ENCODE results near the gene SNAPC4.

- no peak for TF ChIP-seq POLR2AphosphoS5 (IDR thresholded peaks at IDR 0.05)
- TF ChIP-seq, protein P1, sequence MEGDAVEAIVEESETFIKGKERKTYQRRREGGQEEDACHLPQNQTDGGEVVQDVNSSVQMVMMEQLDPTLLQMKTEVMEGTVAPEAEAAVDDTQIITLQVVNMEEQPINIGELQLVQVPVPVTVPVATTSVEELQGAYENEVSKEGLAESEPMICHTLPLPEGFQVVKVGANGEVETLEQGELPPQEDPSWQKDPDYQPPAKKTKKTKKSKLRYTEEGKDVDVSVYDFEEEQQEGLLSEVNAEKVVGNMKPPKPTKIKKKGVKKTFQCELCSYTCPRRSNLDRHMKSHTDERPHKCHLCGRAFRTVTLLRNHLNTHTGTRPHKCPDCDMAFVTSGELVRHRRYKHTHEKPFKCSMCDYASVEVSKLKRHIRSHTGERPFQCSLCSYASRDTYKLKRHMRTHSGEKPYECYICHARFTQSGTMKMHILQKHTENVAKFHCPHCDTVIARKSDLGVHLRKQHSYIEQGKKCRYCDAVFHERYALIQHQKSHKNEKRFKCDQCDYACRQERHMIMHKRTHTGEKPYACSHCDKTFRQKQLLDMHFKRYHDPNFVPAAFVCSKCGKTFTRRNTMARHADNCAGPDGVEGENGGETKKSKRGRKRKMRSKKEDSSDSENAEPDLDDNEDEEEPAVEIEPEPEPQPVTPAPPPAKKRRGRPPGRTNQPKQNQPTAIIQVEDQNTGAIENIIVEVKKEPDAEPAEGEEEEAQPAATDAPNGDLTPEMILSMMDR (IDR thresholded peaks at IDR 0.05) = no peak
- TF ChIP-seq POLR2A (IDR thresholded peaks at IDR 0.05) = no peak
- TF ChIP-seq EP300 (IDR thresholded peaks at IDR 0.05; ENCODE audit: low read depth) = no peak
Measured at GRCh38 chr9:136444102-136444501, 44.1 kb upstream of the SNAPC4 start.

Data from transverse colon (tissue), 4 donors.